Stimulated activated CD8-positive, alpha-beta memory T cell treated with anti-CD3 and anti-CD28 coated beads, Interleukin-4, amount 100 ng/mL, for 1 hour (primary cell): ENCODE results near the gene CDH22.

ENCODE experiments used
- DNase-seq, 2 donors: peaks; one replicate each; pipeline ENCODE4 v3.0.0-alpha.2; 2020; ENCODE audit warnings: low read depth in 2 of 2, low spot score in 1 of 2

The CDH22 gene

GRCh38 chr20:46308258-46309157 is at the start of gene CDH22:
TSS of gene CDH22 (minus strand) at chr20:46308498. CDS start at chr20:46251294, 57,204 bp downstream.
- no peak for DNase-seq

GRCh38 chr20:46357030-46357514 is 48.8 kb upstream of the CDH22 start:
- DNase-seq = no peak

- DNase-seq = no peak
Measured at GRCh38 chr20:46356195-46357029, 48.1 kb upstream of the CDH22 start.

GRCh38 chr20:46355778-46356177 is 47.5 kb upstream of the CDH22 start:
- DNase-seq = no peak

GRCh38 chr20:46354920-46355654 is 46.8 kb upstream of the CDH22 start:
- DNase-seq = no peak

- DNase-seq = no peak
Measured at GRCh38 chr20:46354207-46354555, 45.9 kb upstream of the CDH22 start.

GRCh38 chr20:46353500-46354206 is 45.4 kb upstream of the CDH22 start:
- no peak for DNase-seq

GRCh38 chr20:46352370-46352938 is 44.2 kb upstream of the CDH22 start:
- DNase-seq = no peak

- DNase-seq = no peak
Measured at GRCh38 chr20:46351357-46352058, 43.2 kb upstream of the CDH22 start.

GRCh38 chr20:46350986-46351267 is 42.6 kb upstream of the CDH22 start:
- DNase-seq = no peak

GRCh38 chr20:46350201-46350985 is 42.1 kb upstream of the CDH22 start:
- no peak for DNase-seq

GRCh38 chr20:46349742-46350056 is 41.4 kb upstream of the CDH22 start:
- DNase-seq = no peak

GRCh38 chr20:46349035-46349741 is 40.9 kb upstream of the CDH22 start:
- DNase-seq = no peak

GRCh38 chr20:46347841-46348803 is 39.8 kb upstream of the CDH22 start:
- no peak for DNase-seq

- DNase-seq = no peak
Measured at GRCh38 chr20:46346770-46347169, 38.5 kb upstream of the CDH22 start.

- no peak for DNase-seq
Measured at GRCh38 chr20:46344488-46345162, 36.3 kb upstream of the CDH22 start.

GRCh38 chr20:46343975-46344357 is 35.7 kb upstream of the CDH22 start:
- no peak for DNase-seq
